Measurements from ENCODE around the gene DEFB119. TPM values are rescaled to one million over a fixed set of nuclear protein-coding genes. Genes with fewer than 3 reads are reported as not detected.

DEFB119 gene
- total RNA-seq, 1 experiment from 2014 or later, result not detected

Other genes starting within 250 kb of the DEFB119 start
- not detected in 2 replicates for gene DEFB115, start 132.9 kb downstream of the DEFB119 start, total RNA-seq (2014; rRNA removed; shearing (Covaris generic))
- not detected in 2 replicates for gene DEFB116, start 82.0 kb downstream of the DEFB119 start, total RNA-seq (2014; rRNA removed; shearing (Covaris generic))
- gene DEFB118, start 22.0 kb downstream of the DEFB119 start, total RNA-seq (2014; rRNA removed; shearing (Covaris generic)), result not detected in 2 replicates
- gene DEFB121, start 15.6 kb upstream of the DEFB119 start, total RNA-seq (2014; rRNA removed; shearing (Covaris generic)), result not detected in 2 replicates
- gene DEFB123, start 50.0 kb upstream of the DEFB119 start, total RNA-seq (2014; rRNA removed; shearing (Covaris generic)), result not detected in 2 replicates
- not detected in 2 replicates for gene DEFB124, start 84.5 kb upstream of the DEFB119 start, total RNA-seq (2014; rRNA removed; shearing (Covaris generic))
- gene REM1, start 84.7 kb upstream of the DEFB119 start, total RNA-seq (2014; rRNA removed; shearing (Covaris generic)), result not detected in 2 replicates
- 124 and 138 TPM in 2 replicates for gene HM13, start 123.9 kb upstream of the DEFB119 start, total RNA-seq (2014; rRNA removed; shearing (Covaris generic))
- gene ID1, start 214.7 kb upstream of the DEFB119 start, total RNA-seq (2014; rRNA removed; shearing (Covaris generic)), result 1,330 and 1,439 TPM in 2 replicates
- not detected in 2 replicates for gene COX4I2, start 247.3 kb upstream of the DEFB119 start, total RNA-seq (2014; rRNA removed; shearing (Covaris generic))

All from G401 (cell line).